KG1 (cell line): ENCODE data around the gene SIK2.
A peak's percentile ranks its signal among the peaks of the same experiment; 100 is the strongest.
"Not testable (repeated sequence)": the region's sequence is repeated elsewhere in the genome, so short reads cannot be mapped to it uniquely, and the experiment has no call there.

Experiments
- DNase-seq: peaks from one replicate; lab custom pipeline; 2025; lab: John Stamatoyannopoulos, UW

Gene SIK2

GRCh38 chr11:111761036-111761435 lies 158.8 kb downstream of the SIK2 start:
- DNase-seq, result no peak

- DNase-seq, result no peak
Observed at GRCh38 chr11:111762526-111762925, 160.3 kb downstream of the SIK2 start.

GRCh38 chr11:111762981-111763643 lies 160.9 kb downstream of the SIK2 start:
- DNase-seq, result no peak

- no peak for DNase-seq
Observed at GRCh38 chr11:111764621-111765020, 162.4 kb downstream of the SIK2 start.

- no peak for DNase-seq
Observed at GRCh38 chr11:111765320-111765983, 163.2 kb downstream of the SIK2 start.

GRCh38 chr11:111765984-111766833 lies 164.0 kb downstream of the SIK2 start, which contains the start of gene PPP2R1B:
Gene PPP2R1B (minus strand): TSS chr11:111766389. CDS start chr11:111766361, 28 bp downstream.
- peak; percentile 77 for DNase-seq

- no peak for DNase-seq
Observed at GRCh38 chr11:111766834-111767142, 164.5 kb downstream of the SIK2 start.

- DNase-seq, result no peak
Observed at GRCh38 chr11:111770581-111771134, 168.4 kb downstream of the SIK2 start.

GRCh38 chr11:111771205-111771604 lies 169.0 kb downstream of the SIK2 start:
- not testable (repeated sequence) for DNase-seq

- no peak for DNase-seq
Observed at GRCh38 chr11:111772535-111772934, 170.3 kb downstream of the SIK2 start.

GRCh38 chr11:111774955-111775710 lies 172.9 kb downstream of the SIK2 start:
- no peak for DNase-seq

GRCh38 chr11:111776398-111777093 lies 174.3 kb downstream of the SIK2 start:
- DNase-seq, result no peak

- DNase-seq, result peak; percentile 46
Observed at GRCh38 chr11:111777094-111778046, 175.1 kb downstream of the SIK2 start.

GRCh38 chr11:111778047-111778558 lies 175.9 kb downstream of the SIK2 start:
- no peak for DNase-seq

GRCh38 chr11:111779118-111779517 lies 176.9 kb downstream of the SIK2 start:
- no peak for DNase-seq
